WTC11 (cell line): ENCODE measurements around the gene HEXD.

ENCODE experiments used
- CTCF ChIP-seq: fragments of 200-600 bp; IDR thresholded peaks from 2 replicates; pipeline ENCODE4 v1.8.0; 2022; ENCODE audit warnings: antibody characterized with exemption
- ELF4 ChIP-seq: sonication (generic); formaldehyde crosslinking; IDR thresholded peaks from 2 replicates; pipeline ENCODE4 v1.8.1; 2022; ENCODE audit warnings: low read depth, mild to moderate bottlenecking, moderate library complexity, missing genetic modification reagents
- ESRRA ChIP-seq: sonication (generic); formaldehyde crosslinking; IDR thresholded peaks from 2 replicates; pipeline ENCODE4 v1.8.1; 2022; ENCODE audit warnings: mild to moderate bottlenecking, missing genetic modification reagents, borderline replicate concordance
- HMGXB4 ChIP-seq: sonication (generic); formaldehyde crosslinking; IDR thresholded peaks from 2 replicates; pipeline ENCODE4 v1.8.1; 2023; ENCODE audit warnings: mild to moderate bottlenecking, moderate library complexity, missing genetic modification reagents
- IRF1 ChIP-seq: sonication (generic); formaldehyde crosslinking; IDR thresholded peaks from 2 replicates; pipeline ENCODE4 v1.8.0; 2023; ENCODE audit warnings: missing genetic modification reagents
- IRF2 ChIP-seq: sonication (generic); formaldehyde crosslinking; IDR thresholded peaks from 2 replicates; pipeline ENCODE4 v1.8.0; 2022; ENCODE audit warnings: low read depth, missing genetic modification reagents, borderline replicate concordance
- JAZF1 ChIP-seq: fragments of 250-450 bp; sonication (Bioruptor Pico); IDR thresholded peaks from 2 replicates; pipeline ENCODE4 v1.9.0; 2021; ENCODE audit warnings: moderate library complexity, mild to moderate bottlenecking, inconsistent platforms
- KAT7 ChIP-seq: sonication (generic); formaldehyde crosslinking; IDR thresholded peaks from 2 replicates; pipeline ENCODE4 v1.8.1; 2023; ENCODE audit warnings: missing genetic modification reagents, mild to moderate bottlenecking, borderline replicate concordance
- NR3C1 ChIP-seq: sonication (generic); formaldehyde crosslinking; conservative IDR thresholded peaks from 2 replicates; pipeline ENCODE4 v1.8.1; 2023; ENCODE audit warnings: low read depth, mild to moderate bottlenecking, missing genetic modification reagents
- OVOL2 ChIP-seq: fragments of 250-450 bp; sonication (Bioruptor Pico); IDR thresholded peaks from 2 replicates; pipeline ENCODE4 v1.9.0; 2021; ENCODE audit warnings: mild to moderate bottlenecking, borderline replicate concordance
- TP53 ChIP-seq: sonication (generic); formaldehyde crosslinking; IDR thresholded peaks from 2 replicates; pipeline ENCODE4 v1.8.1; 2023; ENCODE audit warnings: mild to moderate bottlenecking, missing genetic modification reagents
- USF1 ChIP-seq: sonication (generic); formaldehyde crosslinking; IDR thresholded peaks from 2 replicates; pipeline ENCODE4 v1.8.0; 2022; ENCODE audit warnings: mild to moderate bottlenecking, missing genetic modification reagents
- ZBTB21 ChIP-seq: sonication (generic); formaldehyde crosslinking; IDR thresholded peaks from 2 replicates; pipeline ENCODE4 v1.8.1; 2023; ENCODE audit warnings: mild to moderate bottlenecking, missing genetic modification reagents, borderline replicate concordance
- ZNF423 ChIP-seq: fragments of 250-450 bp; sonication (Bioruptor Pico); IDR thresholded peaks from 2 replicates; pipeline ENCODE4 v2.1.2; 2022; ENCODE audit warnings: mild to moderate bottlenecking, moderate library complexity

- TF ChIP-seq ESRRA (CRISPR knock-in tag) (no peak), NR3C1 (no peak), KAT7 (CRISPR knock-in tag) (no peak), IRF2 (CRISPR knock-in tag) (no peak), CTCF (no peak), TP53 (no peak), JAZF1 (CRISPR knock-in tag) (no peak), USF1 (CRISPR knock-in tag) (no peak), HMGXB4 (no peak), ZBTB21 (CRISPR knock-in tag) (no peak), OVOL2 (CRISPR knock-in tag) (no peak), ELF4 (CRISPR knock-in tag) (no peak), ZNF423 (no peak), IRF1 (CRISPR knock-in tag) (no peak)
Measured at GRCh38 chr17:82391496-82392066, 26.6 kb upstream of the HEXD start.
